Stimulated activated memory B cell treated with anti-CD40 and anti-IgM and Interleukin-4, amounts not matched to agents 10 μg/mL and 1 μg/mL and 100 μg/mL, for 72 hours (primary cell): ENCODE measurements around the gene FBXO31.

ENCODE experiments used
- ATAC-seq: fragments of 150-1000 bp; cut with Tn5 transposase; 2 replicates; pipeline ENCODE4 v1.10.0; 2021
- H3K27ac Mint-ChIP-seq: one replicate; pipeline ENCODE4 v1.8.0; 2022; ENCODE audit warnings: mild to moderate bottlenecking, mixed read lengths
- H3K27me3 Mint-ChIP-seq: one replicate; pipeline ENCODE4 v1.8.0; 2022; ENCODE audit warnings: mixed read lengths
- H3K36me3 Mint-ChIP-seq: one replicate; pipeline ENCODE4 v1.8.0; 2022; ENCODE audit warnings: mixed read lengths
- H3K4me1 Mint-ChIP-seq: one replicate; pipeline ENCODE4 v1.8.0; 2022; ENCODE audit warnings: mixed read lengths
- H3K4me3 Mint-ChIP-seq: one replicate; pipeline ENCODE4 v1.8.0; 2022; ENCODE audit warnings: mild to moderate bottlenecking, moderate library complexity, mixed read lengths
- H3K9me3 Mint-ChIP-seq: one replicate; pipeline ENCODE4 v1.8.0; 2022; ENCODE audit warnings: mixed read lengths

The FBXO31 gene

GRCh38 chr16:87416826-87417527, 33.4 kb upstream of the FBXO31 start:
- Mint-ChIP-seq H3K27me3 (peaks cover 11% of the 10 kb centered on the region), H3K36me3 (peaks cover 8% of the 10 kb centered on the region), H3K4me1 (no peaks in the 10 kb centered on the region), H3K4me3 (no peak overlapping the region), H3K9me3 (no peaks in the 10 kb centered on the region), H3K27ac (no peak overlapping the region)
- no peak for ATAC-seq

DNA sequence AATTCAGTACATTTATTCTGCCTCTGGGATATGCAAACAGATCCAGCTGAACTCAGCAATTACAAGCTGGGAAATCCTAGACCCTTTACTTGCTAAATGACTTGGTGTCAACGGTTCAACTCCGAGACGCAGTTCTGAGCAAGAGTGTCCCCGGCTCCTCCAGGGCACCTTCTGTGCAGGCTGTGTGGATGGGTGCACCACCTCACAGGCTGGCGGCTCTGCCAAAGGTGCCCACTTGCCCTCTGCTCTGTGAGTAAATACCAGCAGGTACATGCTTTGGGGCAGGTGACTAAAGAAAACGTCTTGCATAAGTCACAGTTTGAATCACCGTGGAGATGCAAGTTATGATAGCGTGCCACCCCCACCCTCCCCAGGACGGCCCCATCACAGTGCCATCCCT, 31.9 kb upstream of the FBXO31 start:
- peaks cover 9% of the 10 kb centered on the region for H3K36me3 Mint-ChIP-seq
- H3K27ac Mint-ChIP-seq: no peak overlapping the region
- no peak for ATAC-seq
- peaks cover 11% of the 10 kb centered on the region for H3K27me3 Mint-ChIP-seq
- no peaks in the 10 kb centered on the region for H3K4me1 Mint-ChIP-seq
- no peaks in the 10 kb centered on the region for H3K9me3 Mint-ChIP-seq
- no peak overlapping the region for H3K4me3 Mint-ChIP-seq

GRCh38 chr16:87414251-87414680, 30.7 kb upstream of the FBXO31 start:
- Mint-ChIP-seq H3K27ac (no peak overlapping the region), H3K27me3 (peaks cover 11% of the 10 kb centered on the region), H3K4me1 (no peaks in the 10 kb centered on the region), H3K9me3 (no peaks in the 10 kb centered on the region), H3K4me3 (no peak overlapping the region), H3K36me3 (peaks cover 9% of the 10 kb centered on the region)
- ATAC-seq: peak; percentile 62

- Mint-ChIP-seq H3K27ac (no peak overlapping the region), H3K4me1 (no peaks in the 10 kb centered on the region), H3K27me3 (peaks cover 11% of the 10 kb centered on the region), H3K9me3 (no peaks in the 10 kb centered on the region), H3K4me3 (no peak overlapping the region), H3K36me3 (peaks cover 9% of the 10 kb centered on the region)
- no peak for ATAC-seq
Observed at GRCh38 chr16:87412996-87413421, 29.4 kb upstream of the FBXO31 start.

- H3K4me1 Mint-ChIP-seq: peaks cover 4% of the 10 kb centered on the region
- no peaks in the 10 kb centered on the region for H3K9me3 Mint-ChIP-seq
- no peak overlapping the region for H3K27ac Mint-ChIP-seq
- H3K4me3 Mint-ChIP-seq: no peak overlapping the region
- ATAC-seq: no peak
- peaks cover 9% of the 10 kb centered on the region for H3K36me3 Mint-ChIP-seq
- H3K27me3 Mint-ChIP-seq: peaks cover 11% of the 10 kb centered on the region
Observed at GRCh38 chr16:87412371-87412995, 28.9 kb upstream of the FBXO31 start.

DNA sequence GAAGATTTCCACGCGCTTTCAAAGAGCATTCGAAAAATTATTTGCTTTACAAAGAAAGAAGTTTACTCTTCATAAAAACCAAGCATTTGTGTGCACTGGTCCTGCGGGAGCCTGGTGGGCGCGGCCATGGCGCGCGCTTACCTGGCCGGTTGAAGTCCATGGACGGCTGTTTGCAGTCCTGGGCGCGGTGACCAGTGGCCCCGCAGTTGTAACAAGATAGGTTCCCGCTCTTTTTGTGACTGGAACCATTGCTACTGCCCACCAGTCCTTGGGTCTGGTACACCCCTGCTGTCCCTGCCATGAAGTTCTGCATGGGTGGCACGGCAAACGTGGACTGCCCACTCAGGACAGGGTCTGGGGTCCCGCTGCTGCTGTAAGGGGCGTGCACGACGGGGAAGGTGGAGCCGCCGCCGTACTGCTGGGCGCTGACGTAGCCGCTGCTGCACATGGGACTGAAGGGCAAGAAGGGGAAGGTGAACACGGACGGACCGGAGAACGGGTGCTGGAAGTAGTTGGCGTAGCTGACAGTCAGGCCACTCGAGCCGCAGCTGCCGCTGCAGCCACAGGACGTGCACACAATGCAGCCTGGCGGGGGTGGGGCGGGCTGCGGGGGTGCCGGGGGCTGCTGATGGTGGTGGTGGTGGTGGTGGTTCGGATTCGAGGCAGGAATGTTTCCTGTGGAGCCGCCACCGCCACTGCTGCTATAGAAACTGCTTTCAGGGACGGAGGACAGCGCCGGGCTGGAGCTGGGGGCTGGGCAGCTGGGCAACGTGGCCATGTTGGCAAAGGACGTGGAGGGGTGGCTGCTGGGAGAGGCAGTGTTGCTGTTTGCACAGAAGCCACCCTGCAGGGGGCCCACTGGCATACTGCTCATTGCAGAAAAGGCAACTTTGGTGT, 28.0 kb upstream of the FBXO31 start:
- no peak overlapping the region for H3K4me3 Mint-ChIP-seq
- peaks cover 9% of the 10 kb centered on the region for H3K36me3 Mint-ChIP-seq

DNA sequence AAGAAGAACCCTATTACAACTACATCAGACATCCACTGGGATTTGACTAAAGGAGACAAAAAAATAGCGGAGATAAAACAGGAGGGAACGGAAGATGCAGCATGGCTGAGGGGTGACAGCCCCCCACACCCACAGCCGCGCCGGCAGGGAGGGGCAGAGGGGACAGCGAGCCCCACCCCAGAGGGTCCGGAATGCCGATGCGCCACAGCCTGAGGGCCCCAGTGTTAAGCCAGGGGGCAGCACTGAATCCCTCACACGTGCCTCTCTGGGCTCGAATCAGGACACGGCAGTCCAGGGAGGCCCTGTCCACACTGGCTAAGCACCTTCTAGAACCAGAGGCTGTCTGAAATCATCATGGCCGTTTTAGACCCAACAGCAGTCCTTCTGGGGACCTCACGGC, 27.4 kb upstream of the FBXO31 start:
- H3K9me3 Mint-ChIP-seq: no peaks in the 10 kb centered on the region
- H3K36me3 Mint-ChIP-seq: peaks cover 10% of the 10 kb centered on the region
- no peak for ATAC-seq
- H3K27me3 Mint-ChIP-seq: peaks cover 9% of the 10 kb centered on the region
- no peak overlapping the region for H3K27ac Mint-ChIP-seq
- no peak overlapping the region for H3K4me3 Mint-ChIP-seq
- H3K4me1 Mint-ChIP-seq: peaks cover 14% of the 10 kb centered on the region

More for the DNA sequence above, 28.0 kb upstream of the FBXO31 start:
- peaks cover 11% of the 10 kb centered on the region for H3K27me3 Mint-ChIP-seq
- ATAC-seq: no peak
- H3K27ac Mint-ChIP-seq: no peak overlapping the region
- no peaks in the 10 kb centered on the region for H3K9me3 Mint-ChIP-seq
- peaks cover 13% of the 10 kb centered on the region for H3K4me1 Mint-ChIP-seq

- Mint-ChIP-seq H3K36me3 (peaks cover 14% of the 10 kb centered on the region), H3K9me3 (no peaks in the 10 kb centered on the region), H3K27me3 (peaks cover 5% of the 10 kb centered on the region), H3K27ac (no peak overlapping the region), H3K4me1 (peaks cover 16% of the 10 kb centered on the region), H3K4me3 (no peak overlapping the region)
- ATAC-seq: no peak
Observed at GRCh38 chr16:87410530-87410929, 27.0 kb upstream of the FBXO31 start.

- H3K27ac Mint-ChIP-seq: no peak overlapping the region
- no peak for ATAC-seq
Observed at GRCh38 chr16:87409781-87410180, 26.2 kb upstream of the FBXO31 start.

DNA sequence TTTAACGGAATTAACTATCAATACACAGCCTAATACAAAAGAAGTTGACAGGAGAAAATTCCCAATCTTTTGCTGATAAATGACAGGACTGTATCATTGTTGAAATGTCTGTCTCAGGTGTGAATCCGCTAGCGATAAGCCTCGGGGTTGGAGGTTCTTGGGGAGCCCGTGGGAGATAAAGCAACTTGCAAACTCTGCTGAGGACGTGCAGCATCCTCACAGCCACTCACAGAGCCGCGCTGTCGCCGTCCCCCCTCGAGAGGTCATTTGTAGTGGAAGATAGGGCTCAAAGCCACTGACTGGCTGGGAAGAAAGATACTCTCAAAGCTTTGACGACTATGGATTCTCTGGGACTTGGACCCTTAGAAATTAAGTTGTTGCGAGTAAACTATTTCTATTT, 25.6 kb upstream of the FBXO31 start:
- Mint-ChIP-seq H3K27ac (no peak overlapping the region), H3K4me1 (peaks cover 20% of the 10 kb centered on the region), H3K4me3 (no peak overlapping the region), H3K9me3 (no peaks in the 10 kb centered on the region), H3K27me3 (no peaks in the 10 kb centered on the region), H3K36me3 (peaks cover 24% of the 10 kb centered on the region)
- no peak for ATAC-seq

More at GRCh38 chr16:87409781-87410180, 26.2 kb upstream of the FBXO31 start:
- Mint-ChIP-seq H3K4me1 (peaks cover 20% of the 10 kb centered on the region), H3K27me3 (no peaks in the 10 kb centered on the region), H3K4me3 (no peak overlapping the region), H3K9me3 (no peaks in the 10 kb centered on the region), H3K36me3 (peaks cover 21% of the 10 kb centered on the region)

DNA sequence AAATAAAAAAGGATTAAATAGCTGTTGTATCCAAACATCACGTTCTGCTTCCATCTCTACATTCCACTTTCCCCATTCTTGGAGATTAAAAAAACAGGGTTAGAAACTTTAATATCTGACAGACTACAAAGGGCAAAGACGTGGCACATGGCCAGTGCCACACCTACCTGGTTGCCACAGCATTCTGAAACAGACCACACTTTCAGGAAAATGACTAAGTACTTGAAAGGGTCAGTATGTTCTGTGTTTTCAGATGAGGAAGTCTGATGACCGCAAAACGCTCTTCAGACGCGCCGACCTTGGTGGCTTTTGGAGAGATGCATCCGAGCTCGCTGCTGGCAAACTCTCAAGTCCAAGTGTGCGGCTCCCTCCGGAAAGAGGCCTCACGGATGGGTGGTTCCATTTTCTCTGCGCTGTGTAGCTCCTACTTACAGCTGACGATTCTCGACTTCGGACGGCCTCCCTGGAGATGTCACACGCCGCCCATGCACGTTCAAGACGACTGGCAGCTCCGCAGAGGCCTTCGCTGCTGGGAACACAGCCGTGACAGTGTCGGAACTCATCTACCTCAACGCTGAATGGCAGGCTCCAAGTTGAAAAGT, 24.0 kb upstream of the FBXO31 start:
- Mint-ChIP-seq H3K9me3 (no peaks in the 10 kb centered on the region), H3K4me3 (peak overlapping the region; percentile 39), H3K4me1 (peaks cover 20% of the 10 kb centered on the region), H3K36me3 (peaks cover 37% of the 10 kb centered on the region), H3K27me3 (no peaks in the 10 kb centered on the region), H3K27ac (peak overlapping the region; percentile 51)
- ATAC-seq: peak; percentile 91

GRCh38 chr16:87406495-87407088, 23.0 kb upstream of the FBXO31 start:
- H3K4me1 Mint-ChIP-seq: peaks cover 20% of the 10 kb centered on the region
- no peak overlapping the region for H3K4me3 Mint-ChIP-seq
- H3K9me3 Mint-ChIP-seq: no peaks in the 10 kb centered on the region
- no peak for ATAC-seq
- H3K36me3 Mint-ChIP-seq: peaks cover 36% of the 10 kb centered on the region
- no peaks in the 10 kb centered on the region for H3K27me3 Mint-ChIP-seq
- H3K27ac Mint-ChIP-seq: no peak overlapping the region

GRCh38 chr16:87404764-87405625, 21.4 kb upstream of the FBXO31 start:
- Mint-ChIP-seq H3K4me3 (no peak overlapping the region), H3K27ac (no peak overlapping the region), H3K27me3 (no peaks in the 10 kb centered on the region), H3K36me3 (peaks cover 29% of the 10 kb centered on the region), H3K9me3 (no peaks in the 10 kb centered on the region), H3K4me1 (peaks cover 20% of the 10 kb centered on the region)
- ATAC-seq: no peak
